T-helper 1 cell treated with Interleukin-12 subunit alpha and Interleukin-12 subunit beta and Interleukin-4 antibody, amounts not matched to agents 30 μg/mL and 1 μg/mL, for 36 hours (primary cell): ENCODE measurements around the gene TRAPPC10.
A peak's percentile ranks its signal among the peaks of the same experiment; 100 is the strongest.

Experiments
- H3K27ac Mint-ChIP-seq: one replicate; pipeline ENCODE4 v1.8.0; 2021; ENCODE audit warnings: mild to moderate bottlenecking, mixed read lengths
- H3K27me3 Mint-ChIP-seq: one replicate; pipeline ENCODE4 v1.8.0; 2021; ENCODE audit warnings: low read depth, mixed read lengths
- H3K36me3 Mint-ChIP-seq: one replicate; pipeline ENCODE4 v1.8.0; 2021; ENCODE audit warnings: low read depth, mixed read lengths
- H3K4me1 Mint-ChIP-seq: one replicate; pipeline ENCODE4 v1.8.0; 2021; ENCODE audit warnings: low read depth, mixed read lengths
- H3K4me3 Mint-ChIP-seq: one replicate; pipeline ENCODE4 v1.8.0; 2021; ENCODE audit warnings: mild to moderate bottlenecking, moderate library complexity, mixed read lengths
- H3K9me3 Mint-ChIP-seq: one replicate; pipeline ENCODE4 v1.8.0; 2021; ENCODE audit warnings: mixed read lengths

TRAPPC10 gene

DNA sequence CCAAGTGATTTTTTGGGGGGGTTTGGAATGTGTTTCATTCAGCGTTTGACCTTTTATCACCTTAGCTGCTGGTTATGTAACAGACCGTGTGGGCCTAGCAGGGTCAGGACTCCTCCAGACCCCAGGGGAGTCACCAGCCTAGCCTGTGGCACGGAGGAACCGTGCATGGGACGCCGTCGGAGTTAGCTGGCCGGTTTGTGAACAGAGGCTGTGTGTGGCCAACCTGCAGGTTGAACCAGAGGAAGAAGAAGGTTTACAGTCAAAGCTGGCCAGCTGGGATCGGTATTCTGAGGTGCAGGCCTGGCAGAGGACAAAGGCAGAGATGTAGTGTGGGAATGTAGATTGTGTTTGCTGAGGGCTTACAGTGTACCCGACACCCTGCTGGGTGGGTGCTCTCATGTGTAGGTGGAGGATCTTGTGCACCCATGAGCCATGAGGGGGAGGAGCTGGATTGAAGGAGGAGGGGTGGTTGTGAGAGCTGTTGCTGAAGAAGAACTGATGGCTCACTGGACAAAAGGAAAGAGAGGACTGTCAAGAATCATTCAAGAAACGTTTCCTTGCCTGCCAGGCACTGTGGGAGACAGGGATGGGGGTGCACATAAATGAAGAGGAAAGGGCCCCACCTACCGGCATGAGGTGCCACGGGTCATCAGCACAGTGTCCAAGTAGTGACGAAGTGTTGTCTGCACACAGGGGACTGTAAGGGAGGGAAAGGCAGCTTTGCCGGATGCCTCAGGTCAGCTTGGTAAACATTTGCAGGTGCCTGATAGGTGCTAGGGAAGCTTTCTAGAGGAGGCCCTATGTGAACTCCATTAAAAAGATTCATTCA lies 55.1 kb downstream of the TRAPPC10 start:
- H3K4me1 Mint-ChIP-seq, result peaks cover 45% of the 10 kb centered on the region
- H3K27me3 Mint-ChIP-seq, result no peaks in the 10 kb centered on the region
- peaks cover 54% of the 10 kb centered on the region for H3K36me3 Mint-ChIP-seq
- no peaks in the 10 kb centered on the region for H3K9me3 Mint-ChIP-seq
- H3K4me3 Mint-ChIP-seq, result no peak overlapping the region
- H3K27ac Mint-ChIP-seq, result peak overlapping the region; percentile 19

DNA sequence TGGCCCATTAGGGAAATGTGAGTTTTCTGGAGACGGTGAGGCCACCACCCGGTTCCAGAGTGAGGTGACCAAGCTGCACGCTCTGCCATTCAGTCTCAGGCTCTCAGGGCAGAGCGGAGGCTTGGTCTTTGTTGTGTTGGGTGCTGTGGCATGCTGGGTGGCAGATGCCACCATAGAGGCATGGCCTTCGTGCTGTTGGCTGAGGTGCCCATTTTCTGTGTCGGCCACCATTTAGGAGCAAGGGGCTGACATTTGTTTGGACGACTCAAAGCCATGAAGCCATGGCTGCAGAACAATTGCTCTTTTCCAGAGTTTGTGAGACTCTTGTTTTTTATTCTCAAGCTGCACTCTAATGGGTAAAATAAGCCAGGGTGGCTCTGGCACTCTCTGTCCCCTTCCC lies 58.3 kb downstream of the TRAPPC10 start:
- no peaks in the 10 kb centered on the region for H3K9me3 Mint-ChIP-seq
- peaks cover 45% of the 10 kb centered on the region for H3K4me1 Mint-ChIP-seq
- H3K27me3 Mint-ChIP-seq, result no peaks in the 10 kb centered on the region
- H3K36me3 Mint-ChIP-seq, result peaks cover 51% of the 10 kb centered on the region
- H3K27ac Mint-ChIP-seq, result no peak overlapping the region
- H3K4me3 Mint-ChIP-seq, result no peak overlapping the region

DNA sequence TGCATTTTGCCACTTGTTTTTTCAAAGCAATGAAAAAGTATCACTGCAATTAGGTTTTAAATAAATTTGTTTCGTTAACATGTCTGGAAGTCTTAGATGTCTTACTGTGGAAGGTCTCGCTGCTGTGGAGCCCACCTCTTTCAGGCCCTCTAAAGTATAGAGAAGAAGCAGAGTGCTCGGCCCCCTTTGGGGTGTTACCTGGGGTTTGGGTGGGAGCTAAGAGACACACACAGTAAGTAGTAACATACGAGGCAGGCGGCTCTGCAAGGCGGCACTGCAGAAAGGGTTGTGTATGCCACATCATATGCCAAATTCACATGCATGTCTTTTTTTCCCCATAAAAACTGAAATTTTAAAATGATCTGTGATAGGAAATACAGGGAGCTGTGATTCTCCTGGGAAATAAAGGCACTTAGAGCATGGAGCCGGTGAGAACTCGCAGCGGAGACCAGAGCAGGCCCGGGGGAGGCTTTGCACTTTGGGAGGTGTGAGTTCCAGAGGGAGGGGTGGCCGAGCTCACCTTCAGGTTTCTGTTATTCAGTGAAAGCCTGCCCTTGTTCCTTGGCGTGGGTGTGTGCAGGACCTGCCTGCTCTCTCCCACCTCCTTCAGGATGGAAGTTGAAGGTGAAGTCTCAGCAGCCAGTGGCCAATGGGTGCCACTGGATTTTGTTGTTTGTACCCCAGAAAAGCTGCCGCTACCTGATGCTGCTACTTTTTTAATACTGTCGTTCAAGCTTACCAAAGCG lies 59.4 kb downstream of the TRAPPC10 start:
- no peak overlapping the region for H3K27ac Mint-ChIP-seq
- no peaks in the 10 kb centered on the region for H3K27me3 Mint-ChIP-seq
- no peak overlapping the region for H3K4me3 Mint-ChIP-seq
- no peaks in the 10 kb centered on the region for H3K9me3 Mint-ChIP-seq
- peaks cover 37% of the 10 kb centered on the region for H3K4me1 Mint-ChIP-seq
- H3K36me3 Mint-ChIP-seq, result peaks cover 50% of the 10 kb centered on the region

DNA sequence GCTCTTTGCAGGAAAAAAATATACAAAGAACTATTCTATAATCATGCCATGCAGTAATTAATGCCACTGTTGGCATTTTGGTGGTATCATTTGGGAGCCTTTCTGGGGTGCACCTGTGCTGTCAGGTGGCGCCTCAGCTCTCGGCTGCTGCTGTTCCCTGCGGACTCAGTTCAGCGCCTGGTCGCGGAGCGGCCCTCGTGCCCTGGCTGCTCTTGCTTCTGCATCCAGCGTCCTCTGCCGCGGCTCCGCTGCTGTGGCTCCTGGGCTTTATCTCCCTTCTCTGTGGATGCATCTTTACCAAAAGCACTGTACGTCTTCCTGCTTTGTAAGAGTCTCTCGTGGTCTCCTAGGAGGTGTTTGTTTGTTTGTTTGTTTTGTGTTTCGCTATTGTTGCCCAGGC lies 60.0 kb downstream of the TRAPPC10 start:
- H3K27ac Mint-ChIP-seq, result peak overlapping the region; percentile 31
- H3K9me3 Mint-ChIP-seq, result no peaks in the 10 kb centered on the region
- no peak overlapping the region for H3K4me3 Mint-ChIP-seq

DNA sequence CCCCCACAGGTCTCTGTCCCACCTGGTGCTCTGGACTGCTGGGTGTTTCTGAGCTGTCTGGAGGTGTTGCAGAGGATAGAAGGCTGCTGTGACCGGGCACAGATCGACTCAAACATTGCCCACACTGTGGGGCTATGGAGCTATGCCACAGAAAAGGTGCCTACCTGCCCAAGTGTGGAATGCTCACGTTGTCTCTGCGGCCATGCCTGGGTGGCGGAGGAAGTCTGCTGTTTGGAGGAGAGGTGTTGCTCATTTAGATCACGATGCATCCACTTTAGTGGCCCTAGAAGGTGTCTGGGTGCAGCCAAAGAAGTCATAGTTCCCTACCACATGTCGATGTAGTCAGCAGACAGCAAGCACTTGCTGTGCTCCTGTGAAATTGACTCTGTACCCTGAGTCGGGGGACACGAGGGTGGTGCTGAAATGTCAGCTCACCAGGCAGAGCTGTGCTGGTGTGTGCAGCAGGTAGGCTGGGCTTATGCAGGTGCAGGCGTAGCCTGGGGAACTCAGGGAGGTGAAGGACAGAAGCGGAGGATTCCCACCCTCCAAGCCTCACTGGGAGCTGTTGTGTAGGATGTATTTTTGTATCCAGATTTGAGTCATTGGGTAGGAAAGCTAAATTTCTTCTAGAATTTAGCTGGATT lies 62.3 kb downstream of the TRAPPC10 start:
- peaks cover 43% of the 10 kb centered on the region for H3K4me1 Mint-ChIP-seq
- no peaks in the 10 kb centered on the region for H3K9me3 Mint-ChIP-seq
- no peak overlapping the region for H3K27ac Mint-ChIP-seq
- no peak overlapping the region for H3K4me3 Mint-ChIP-seq
- H3K27me3 Mint-ChIP-seq, result no peaks in the 10 kb centered on the region
- peaks cover 53% of the 10 kb centered on the region for H3K36me3 Mint-ChIP-seq

More for the DNA sequence above, 60.0 kb downstream of the TRAPPC10 start:
- Mint-ChIP-seq H3K4me1 (peaks cover 35% of the 10 kb centered on the region), H3K27me3 (no peaks in the 10 kb centered on the region), H3K36me3 (peaks cover 49% of the 10 kb centered on the region)

DNA sequence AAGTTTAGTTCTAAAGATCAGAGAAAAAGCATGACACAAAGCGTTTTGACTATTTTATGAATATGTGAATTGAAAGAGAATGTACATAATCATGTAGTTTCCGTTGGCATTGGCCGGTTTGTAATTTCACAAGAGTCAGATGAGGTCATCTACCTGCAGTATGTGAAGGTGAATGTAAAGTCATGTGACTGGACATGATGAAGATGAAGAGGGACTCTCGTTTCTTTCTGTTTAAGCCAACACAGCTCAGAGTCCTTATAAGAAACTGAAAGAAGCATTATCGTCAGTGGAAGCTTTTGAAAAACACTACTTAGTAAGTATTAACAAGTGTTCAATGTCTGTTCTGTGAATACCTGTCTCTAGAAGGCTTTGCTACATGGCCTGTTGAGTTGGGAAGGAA lies 64.2 kb downstream of the TRAPPC10 start:
- Mint-ChIP-seq H3K27me3 (no peaks in the 10 kb centered on the region), H3K36me3 (peaks cover 58% of the 10 kb centered on the region), H3K4me1 (peaks cover 53% of the 10 kb centered on the region), H3K27ac (peak overlapping the region; percentile 49), H3K9me3 (no peaks in the 10 kb centered on the region), H3K4me3 (no peak overlapping the region)

DNA sequence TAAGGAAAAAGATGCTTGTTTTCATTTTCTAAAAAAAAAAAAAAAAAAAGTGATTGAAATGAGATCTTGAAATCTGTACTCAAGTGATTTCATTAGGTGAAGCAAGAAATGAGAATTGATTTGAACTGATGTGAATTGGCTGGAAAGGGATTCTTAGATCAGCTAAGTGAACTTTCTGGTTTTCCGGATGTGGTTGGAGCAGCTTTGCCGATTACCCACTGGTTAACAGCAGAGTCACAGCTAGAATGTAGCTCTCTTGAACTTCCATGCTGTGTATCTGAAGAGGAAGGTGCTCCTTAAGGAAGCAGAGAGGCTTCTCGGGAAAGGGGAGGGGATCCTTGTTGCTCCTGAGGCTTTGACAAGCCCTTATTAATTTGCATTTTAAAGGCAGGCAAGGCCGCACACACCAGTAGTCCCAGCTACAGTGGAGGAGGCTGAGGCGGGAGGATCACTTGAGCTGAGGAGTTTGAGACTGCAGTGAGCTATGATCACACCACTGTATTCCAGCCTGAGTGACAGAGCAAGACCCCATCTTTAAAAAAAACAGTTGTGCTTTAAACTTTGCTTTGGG lies 66.4 kb downstream of the TRAPPC10 start:
- Mint-ChIP-seq H3K4me3 (peak overlapping the region; percentile 31), H3K27ac (peak overlapping the region; percentile 77), H3K36me3 (peaks cover 69% of the 10 kb centered on the region), H3K27me3 (no peaks in the 10 kb centered on the region), H3K9me3 (no peaks in the 10 kb centered on the region), H3K4me1 (peaks cover 65% of the 10 kb centered on the region)

DNA sequence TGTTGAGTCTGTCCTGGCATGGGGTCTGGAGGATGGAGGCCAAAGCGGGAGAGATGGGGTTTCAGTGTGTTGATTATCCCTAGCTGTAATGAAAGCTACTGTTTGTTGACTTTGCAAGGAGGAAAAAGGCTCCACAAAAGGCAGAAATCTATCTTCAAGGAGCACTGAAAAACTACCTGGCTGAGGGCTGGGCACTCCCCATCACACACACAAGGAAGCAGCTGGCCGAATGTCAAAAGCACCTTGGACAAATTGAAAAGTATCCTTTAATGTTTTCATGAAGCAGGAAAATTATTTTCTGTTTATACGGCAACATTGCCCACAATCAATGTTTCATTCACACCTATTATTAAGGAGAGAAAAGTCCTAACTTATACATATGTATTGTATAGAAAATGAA lies 67.3 kb downstream of the TRAPPC10 start:
- Mint-ChIP-seq H3K4me1 (peaks cover 67% of the 10 kb centered on the region), H3K36me3 (peaks cover 65% of the 10 kb centered on the region), H3K9me3 (no peaks in the 10 kb centered on the region), H3K4me3 (no peak overlapping the region), H3K27me3 (no peaks in the 10 kb centered on the region), H3K27ac (peak overlapping the region; percentile 74)

DNA sequence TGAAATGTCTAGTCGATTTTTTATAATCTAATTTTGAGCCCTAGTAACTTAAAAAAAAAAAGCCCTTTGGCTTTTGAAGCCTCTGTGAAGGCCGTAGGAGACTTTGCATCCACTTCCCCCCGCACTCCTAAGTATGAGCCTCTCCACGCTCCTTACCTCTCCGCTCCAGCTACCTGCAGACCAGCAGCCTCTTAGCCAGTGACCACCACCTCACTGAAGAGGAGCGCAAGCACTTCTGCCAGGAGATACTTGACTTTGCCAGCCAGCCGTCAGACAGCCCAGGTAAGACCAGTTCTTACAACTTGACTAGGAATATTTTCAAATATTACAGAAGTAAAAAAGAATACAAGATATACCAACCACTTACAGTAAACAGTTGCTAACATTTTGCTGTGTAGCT lies 67.7 kb downstream of the TRAPPC10 start:
- H3K4me3 Mint-ChIP-seq, result peak overlapping the region; percentile 22
- peaks cover 69% of the 10 kb centered on the region for H3K4me1 Mint-ChIP-seq
- H3K9me3 Mint-ChIP-seq, result no peaks in the 10 kb centered on the region
- H3K27me3 Mint-ChIP-seq, result no peaks in the 10 kb centered on the region
- peak overlapping the region; percentile 91 for H3K27ac Mint-ChIP-seq
- H3K36me3 Mint-ChIP-seq, result peaks cover 67% of the 10 kb centered on the region

DNA sequence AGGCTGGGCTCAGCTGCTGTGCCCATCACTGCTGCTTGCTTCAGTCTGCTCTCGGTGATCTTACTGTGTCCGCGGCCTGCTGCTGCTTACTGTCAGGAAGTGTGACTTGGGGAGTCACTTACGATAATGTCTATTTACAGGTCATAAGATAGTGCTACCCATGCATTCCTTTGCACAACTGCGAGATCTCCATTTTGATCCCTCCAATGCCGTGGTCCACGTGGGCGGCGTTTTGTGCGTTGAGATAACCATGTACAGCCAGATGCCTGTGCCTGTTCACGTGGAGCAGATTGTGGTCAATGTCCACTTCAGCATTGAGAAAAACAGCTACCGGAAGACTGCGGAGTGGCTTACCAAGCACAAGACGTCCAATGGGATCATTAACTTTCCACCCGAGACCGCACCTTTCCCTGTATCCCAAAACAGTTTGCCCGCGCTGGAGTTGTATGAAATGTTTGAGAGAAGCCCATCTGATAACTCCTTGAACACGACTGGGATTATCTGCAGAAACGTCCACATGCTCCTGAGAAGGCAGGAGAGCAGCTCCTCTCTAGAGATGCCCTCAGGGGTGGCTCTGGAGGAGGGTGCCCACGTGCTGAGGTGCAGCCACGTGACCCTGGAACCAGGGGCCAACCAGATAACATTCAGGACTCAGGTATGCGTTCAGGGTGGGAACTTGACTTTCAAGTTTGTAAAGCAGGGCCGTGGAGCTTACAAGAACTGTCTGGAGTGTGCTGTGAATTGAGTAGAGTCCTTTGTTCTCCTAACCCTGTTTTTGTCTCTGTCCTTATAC lies 70.7 kb downstream of the TRAPPC10 start:
- Mint-ChIP-seq H3K27me3 (no peaks in the 10 kb centered on the region), H3K4me3 (peak overlapping the region; percentile 80), H3K4me1 (peaks cover 83% of the 10 kb centered on the region), H3K9me3 (no peaks in the 10 kb centered on the region), H3K36me3 (peaks cover 77% of the 10 kb centered on the region), H3K27ac (peak overlapping the region; percentile 99)

DNA sequence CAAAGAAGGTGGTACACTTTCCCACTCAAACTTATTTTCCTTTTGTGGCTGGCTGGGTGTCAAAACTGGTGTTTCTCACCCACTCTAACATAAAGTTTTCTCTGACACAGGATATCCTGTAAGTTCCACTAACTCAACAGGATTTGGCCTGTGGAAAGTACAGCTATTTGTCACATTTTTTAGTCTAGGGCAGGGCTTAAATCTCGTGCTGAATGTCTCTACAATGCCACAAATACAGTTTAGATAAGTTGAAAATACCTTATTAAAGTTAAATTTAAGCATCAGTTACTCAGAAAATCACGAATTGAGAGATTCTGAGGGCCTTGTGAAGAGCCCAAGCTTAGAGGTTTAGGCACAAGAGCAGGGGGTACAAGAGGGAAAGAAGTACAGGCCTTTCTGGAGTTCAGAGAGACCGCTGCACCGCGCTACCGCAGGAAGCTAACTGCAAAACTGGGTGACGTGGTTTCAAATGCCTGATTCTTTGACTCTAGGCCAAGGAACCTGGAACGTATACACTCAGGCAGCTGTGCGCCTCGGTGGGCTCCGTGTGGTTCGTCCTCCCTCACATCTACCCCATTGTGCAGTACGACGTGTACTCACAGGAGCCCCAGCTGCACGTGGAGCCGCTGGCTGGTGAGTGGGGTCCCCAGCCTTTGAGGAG lies 71.7 kb downstream of the TRAPPC10 start:
- peaks cover 79% of the 10 kb centered on the region for H3K36me3 Mint-ChIP-seq

DNA sequence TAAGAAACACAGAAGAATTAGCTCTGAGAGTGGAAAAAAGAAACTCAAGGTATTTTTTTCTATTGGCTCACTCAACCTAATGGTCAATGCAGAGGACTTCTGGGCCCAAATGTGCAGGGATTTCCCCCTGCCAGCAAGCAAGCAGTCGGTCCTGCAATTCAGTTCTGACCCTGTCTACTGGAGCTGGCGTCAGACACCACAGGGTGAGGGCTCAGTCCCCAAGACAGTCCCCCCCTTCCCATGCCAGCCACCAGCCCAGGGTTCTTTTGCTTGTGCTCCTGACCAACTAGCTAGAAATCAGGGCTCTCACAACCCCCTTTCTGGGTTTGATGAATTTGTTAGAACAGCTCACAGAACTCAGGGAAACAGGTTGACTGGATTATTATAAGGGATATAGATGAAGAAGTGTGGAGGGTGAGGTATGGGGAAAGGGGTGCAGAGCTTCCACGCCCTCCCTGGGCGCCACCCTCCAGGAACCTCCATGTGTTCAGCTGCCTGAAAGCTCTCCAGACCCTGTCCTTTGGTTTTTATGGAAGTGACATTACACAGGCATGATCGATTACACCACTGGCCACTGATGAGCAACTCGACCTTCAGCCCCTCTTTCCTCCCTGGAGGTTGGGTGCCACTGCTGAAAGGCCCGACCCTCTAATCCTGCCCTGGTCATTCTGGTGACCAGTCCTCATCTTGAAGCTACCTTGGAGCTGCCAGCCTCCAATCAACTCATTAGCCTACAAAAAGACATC lies 72.6 kb downstream of the TRAPPC10 start:
- peak overlapping the region; percentile 80 for H3K4me3 Mint-ChIP-seq
- H3K27me3 Mint-ChIP-seq, result no peaks in the 10 kb centered on the region
- peaks cover 80% of the 10 kb centered on the region for H3K36me3 Mint-ChIP-seq
- peak overlapping the region; percentile 99 for H3K27ac Mint-ChIP-seq
- H3K4me1 Mint-ChIP-seq, result peaks cover 88% of the 10 kb centered on the region
- H3K9me3 Mint-ChIP-seq, result no peaks in the 10 kb centered on the region

More for the DNA sequence above, 71.7 kb downstream of the TRAPPC10 start:
- Mint-ChIP-seq H3K27me3 (no peaks in the 10 kb centered on the region), H3K9me3 (no peaks in the 10 kb centered on the region), H3K27ac (peak overlapping the region; percentile 99), H3K4me3 (peak overlapping the region; percentile 80), H3K4me1 (peaks cover 86% of the 10 kb centered on the region)
